MG63 (cell line): Measurements from ENCODE around the gene RAF1. TPM values are rescaled to one million over a fixed set of nuclear protein-coding genes. Genes with fewer than 3 reads are reported as not detected.
A peak's percentile ranks its signal among the peaks of the same experiment; 100 is the strongest.
"Not testable (repeated sequence)": the region's sequence is repeated elsewhere in the genome, so short reads cannot be mapped to it uniquely, and the experiment has no call there.

Experiments used
- DNase-seq: peaks from one replicate; pipeline ENCODE4 v3.0.0-alpha.2; 2020
- H3K27me3 ChIP-seq: fragments of 250-450 bp; sonication (Bioruptor Pico); 2 replicates; pipeline ENCODE4 v1.5.1; 2020; ENCODE audit warnings: mild to moderate bottlenecking, moderate library complexity
- H3K36me3 ChIP-seq: fragments of 250-450 bp; sonication (Bioruptor Pico); 2 replicates; pipeline ENCODE4 v1.5.1; 2020; ENCODE audit warnings: mild to moderate bottlenecking, moderate library complexity
- H3K4me3 ChIP-seq: fragments of 250-450 bp; sonication (Bioruptor Pico); 2 replicates; pipeline ENCODE4 v1.5.1; 2020; ENCODE audit warnings: mild to moderate bottlenecking, moderate library complexity
- H3K9me3 ChIP-seq: fragments of 250-450 bp; sonication (Bioruptor Pico); 2 replicates; pipeline ENCODE4 v1.5.1; 2020; ENCODE audit warnings: mild to moderate bottlenecking, moderate library complexity
- total RNA-seq: library from RNA; depleted of rRNA; stranded (reverse); fragments of >200 nt; shearing (Covaris generic); gene quantifications from 2 replicates; pipeline ENCODE4 v1.2.3, GENCODE V29; 2014; ENCODE audit warnings: low replicate concordance

Gene RAF1
- total RNA-seq, 1 experiment from 2014 or later: 62.0 TPM

GRCh38 chr3:12628813-12629212, 35.1 kb downstream of the RAF1 start:
- Histone ChIP-seq H3K36me3 (no peaks in the 10 kb centered on the region), H3K27me3 (no peaks in the 10 kb centered on the region), H3K4me3 (no peak overlapping the region), H3K9me3 (no peaks in the 10 kb centered on the region)
- no peak for DNase-seq

DNA sequence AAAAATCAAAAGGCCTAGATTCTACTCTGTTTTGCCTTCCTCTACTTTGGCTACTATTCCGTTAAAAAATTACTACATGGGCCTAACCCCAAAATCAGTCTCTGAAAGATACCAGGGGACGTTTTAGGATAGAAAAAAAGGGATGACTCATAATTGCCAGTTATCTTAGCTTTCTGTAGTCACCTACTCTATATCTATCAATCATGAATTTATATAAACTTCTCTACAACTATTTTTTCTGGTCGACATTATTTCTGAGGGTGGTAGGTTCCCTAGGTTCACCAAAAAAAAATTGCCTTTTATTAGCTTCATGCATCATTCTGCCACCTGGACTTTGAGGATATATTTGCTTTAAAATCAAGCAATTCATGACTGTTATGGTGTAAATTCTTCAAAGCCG, 36.5 kb downstream of the RAF1 start:
- Histone ChIP-seq H3K9me3 (no peaks in the 10 kb centered on the region), H3K27me3 (no peaks in the 10 kb centered on the region), H3K36me3 (no peaks in the 10 kb centered on the region), H3K4me3 (no peak overlapping the region)
- no peak for DNase-seq

GRCh38 chr3:12624964-12625363, 39.0 kb downstream of the RAF1 start:
- not testable (repeated sequence) for H3K9me3 ChIP-seq, H3K36me3 ChIP-seq, H3K27me3 ChIP-seq, DNase-seq, H3K4me3 ChIP-seq

GRCh38 chr3:12624056-12624455, 39.9 kb downstream of the RAF1 start:
- no peaks in the 10 kb centered on the region for H3K9me3 ChIP-seq
- no peaks in the 10 kb centered on the region for H3K27me3 ChIP-seq
- no peaks in the 10 kb centered on the region for H3K36me3 ChIP-seq
- DNase-seq: no peak
- no peak overlapping the region for H3K4me3 ChIP-seq

DNA sequence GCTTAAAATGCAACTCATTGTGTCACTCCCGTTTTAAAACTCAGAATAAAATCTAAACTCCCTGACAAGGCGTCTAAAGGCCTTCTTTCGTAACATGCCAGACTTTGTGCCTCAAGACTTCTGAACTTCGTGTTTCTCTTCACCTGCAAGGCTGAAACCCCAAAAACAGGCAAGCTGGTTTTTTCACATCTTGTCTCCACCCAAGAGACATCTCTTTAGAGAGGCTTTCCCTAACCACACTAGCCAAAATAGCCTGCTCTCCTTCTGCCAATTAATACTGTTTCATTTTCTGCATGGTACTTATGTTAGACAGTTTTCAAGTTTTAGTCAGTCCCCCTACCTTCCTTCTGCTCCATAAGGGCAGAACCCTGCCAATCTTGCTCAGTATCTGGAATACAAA, 41.6 kb downstream of the RAF1 start:
- DNase-seq: no peak
- Histone ChIP-seq H3K36me3 (no peaks in the 10 kb centered on the region), H3K4me3 (no peak overlapping the region), H3K9me3 (no peaks in the 10 kb centered on the region), H3K27me3 (no peaks in the 10 kb centered on the region)

- Histone ChIP-seq H3K4me3 (no peak overlapping the region), H3K36me3 (0 out of 2 replicates have a peak, but pooled peaks cover 5% of the 10 kb centered on the region), H3K27me3 (no peaks in the 10 kb centered on the region), H3K9me3 (no peaks in the 10 kb centered on the region)
- DNase-seq: no peak
Observed at GRCh38 chr3:12620729-12621128, 43.2 kb downstream of the RAF1 start.

- Histone ChIP-seq H3K27me3 (no peaks in the 10 kb centered on the region), H3K9me3 (no peaks in the 10 kb centered on the region), H3K4me3 (no peak overlapping the region), H3K36me3 (0 out of 2 replicates have a peak, but pooled peaks cover 5% of the 10 kb centered on the region)
- DNase-seq: no peak
Observed at GRCh38 chr3:12620305-12620704, 43.6 kb downstream of the RAF1 start.

DNA sequence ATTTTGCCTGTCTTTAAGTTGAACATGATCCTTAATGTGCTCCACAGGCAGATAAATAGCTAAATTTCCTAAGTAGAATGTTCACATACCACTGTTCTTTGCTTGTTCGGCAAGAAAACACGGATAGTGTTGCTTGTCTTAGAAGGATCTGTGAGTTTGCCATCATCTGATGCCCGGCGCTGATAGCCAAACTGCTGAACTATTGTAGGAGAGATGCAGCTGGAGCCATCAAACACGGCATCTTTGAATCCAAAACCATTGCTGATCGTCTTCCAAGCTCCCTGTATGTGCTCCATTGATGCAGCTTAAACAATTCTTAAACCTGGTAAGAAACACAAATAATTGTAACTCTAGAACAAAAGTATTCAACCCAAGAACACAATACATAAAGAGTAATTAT, 45.5 kb downstream of the RAF1 start:
- no peak for DNase-seq
- Histone ChIP-seq H3K4me3 (no peak overlapping the region), H3K36me3 (peaks cover 12% of the 10 kb centered on the region; the same call in 1 of the 2 replicates), H3K9me3 (no peaks in the 10 kb centered on the region), H3K27me3 (no peaks in the 10 kb centered on the region)

- no peak overlapping the region for H3K4me3 ChIP-seq
- no peak for DNase-seq
- peaks cover 18% of the 10 kb centered on the region for H3K36me3 ChIP-seq
- H3K27me3 ChIP-seq: no peaks in the 10 kb centered on the region
- no peaks in the 10 kb centered on the region for H3K9me3 ChIP-seq
Observed at GRCh38 chr3:12615266-12615665, 48.7 kb downstream of the RAF1 start.

DNA sequence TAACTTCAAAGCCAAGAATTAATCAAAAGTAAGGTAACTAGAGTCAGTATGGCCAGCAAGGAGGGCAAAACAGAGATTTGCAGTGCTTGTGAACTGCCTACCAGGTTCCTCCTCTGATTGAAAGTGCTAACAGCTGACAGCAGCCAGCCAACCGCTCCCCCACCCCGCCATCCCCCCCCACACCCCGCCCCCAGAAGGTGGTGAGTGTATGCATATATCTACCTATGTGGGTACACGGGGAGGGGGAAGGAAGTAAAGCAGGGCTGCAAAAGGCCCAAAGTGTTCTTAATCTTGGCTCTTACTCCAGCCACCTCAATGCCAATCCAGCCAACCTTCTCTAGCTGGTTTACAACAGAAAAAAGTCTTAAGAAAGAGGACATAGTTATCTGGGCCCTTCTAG, 50.7 kb downstream of the RAF1 start:
- no peak overlapping the region for H3K4me3 ChIP-seq
- no peaks in the 10 kb centered on the region for H3K9me3 ChIP-seq
- H3K36me3 ChIP-seq: peaks cover 20% of the 10 kb centered on the region
- H3K27me3 ChIP-seq: no peaks in the 10 kb centered on the region
- DNase-seq: no peak

- Histone ChIP-seq H3K27me3 (no peaks in the 10 kb centered on the region), H3K4me3 (no peak overlapping the region), H3K9me3 (no peaks in the 10 kb centered on the region), H3K36me3 (peaks cover 23% of the 10 kb centered on the region)
- no peak for DNase-seq
Observed at GRCh38 chr3:12612514-12613226, 51.2 kb downstream of the RAF1 start.

DNA sequence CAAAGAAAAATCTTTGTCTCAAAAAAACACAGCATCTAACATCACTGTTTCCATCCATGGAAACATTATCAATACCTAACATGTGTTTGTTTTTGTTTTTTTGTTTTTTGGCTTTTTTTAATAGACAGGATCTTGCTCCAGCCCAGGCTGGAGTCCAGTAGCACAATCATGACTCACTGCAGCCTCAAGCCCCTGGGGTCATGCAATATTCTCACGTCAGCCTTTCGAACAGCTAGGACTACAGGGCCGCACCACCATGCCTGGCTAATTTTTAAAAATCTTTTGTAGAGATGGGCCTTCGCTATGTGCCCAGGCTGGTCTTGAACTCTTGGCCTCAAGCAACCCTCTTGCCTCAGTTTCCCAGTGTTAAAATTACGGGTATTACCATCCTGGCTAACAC, 52.8 kb downstream of the RAF1 start:
- H3K27me3 ChIP-seq: no peaks in the 10 kb centered on the region
- H3K36me3 ChIP-seq: peaks cover 25% of the 10 kb centered on the region
- DNase-seq: peak; percentile 5
- no peak overlapping the region for H3K4me3 ChIP-seq
- H3K9me3 ChIP-seq: no peaks in the 10 kb centered on the region

GRCh38 chr3:12608376-12608775, 55.5 kb downstream of the RAF1 start:
- Histone ChIP-seq H3K9me3 (no peaks in the 10 kb centered on the region), H3K36me3 (peaks cover 27% of the 10 kb centered on the region), H3K27me3 (no peaks in the 10 kb centered on the region), H3K4me3 (no peak overlapping the region)
- no peak for DNase-seq

DNA sequence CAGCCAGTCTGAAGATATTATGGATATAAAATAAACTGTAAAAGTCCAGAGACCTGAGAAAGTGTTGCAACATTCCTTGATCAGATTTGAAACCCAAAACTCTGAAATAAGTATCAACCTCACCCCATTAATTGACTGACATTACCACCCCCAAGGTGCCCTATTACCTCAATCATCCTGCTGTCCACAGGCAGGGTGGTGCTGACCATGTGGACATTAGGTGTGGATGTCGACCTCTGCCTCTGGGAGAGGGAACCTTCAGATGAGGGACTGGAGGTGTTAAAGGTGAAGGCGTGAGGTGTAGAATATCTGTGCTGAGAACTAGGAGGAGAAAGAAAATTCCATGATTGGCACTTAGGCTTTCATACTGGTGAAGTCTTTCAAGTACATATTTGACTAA, 59.9 kb downstream of the RAF1 start:
- peaks cover 40% of the 10 kb centered on the region for H3K36me3 ChIP-seq
- no peaks in the 10 kb centered on the region for H3K9me3 ChIP-seq
- H3K27me3 ChIP-seq: no peaks in the 10 kb centered on the region
- DNase-seq: no peak
- H3K4me3 ChIP-seq: no peak overlapping the region

- H3K9me3 ChIP-seq: no peaks in the 10 kb centered on the region
- H3K36me3 ChIP-seq: peaks cover 39% of the 10 kb centered on the region
- H3K4me3 ChIP-seq: no peak overlapping the region
- H3K27me3 ChIP-seq: no peaks in the 10 kb centered on the region
- DNase-seq: no peak
Observed at GRCh38 chr3:12601072-12601471, 62.8 kb downstream of the RAF1 start.

DNA sequence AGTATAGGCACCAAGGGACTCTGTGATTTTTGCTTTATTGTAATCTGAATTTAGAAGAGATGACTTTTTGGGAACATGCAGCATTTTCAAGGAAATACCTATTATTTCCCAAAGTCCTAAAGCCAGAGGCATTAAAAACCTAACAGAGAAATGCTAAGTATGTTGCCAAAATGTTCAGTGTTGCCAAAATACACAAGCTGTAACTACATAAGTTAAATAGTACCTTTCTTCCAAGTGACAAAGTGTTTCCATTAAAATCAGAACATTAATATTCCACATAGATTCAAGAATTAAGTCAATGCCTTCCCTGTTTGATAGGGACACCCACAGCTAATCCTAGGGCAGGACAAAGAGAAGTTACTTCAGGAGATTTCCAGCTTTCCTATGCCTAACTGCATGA, 65.0 kb downstream of the RAF1 start:
- H3K9me3 ChIP-seq: no peaks in the 10 kb centered on the region
- H3K4me3 ChIP-seq: no peak overlapping the region
- H3K27me3 ChIP-seq: no peaks in the 10 kb centered on the region
- peaks cover 33% of the 10 kb centered on the region for H3K36me3 ChIP-seq
- no peak for DNase-seq

DNA sequence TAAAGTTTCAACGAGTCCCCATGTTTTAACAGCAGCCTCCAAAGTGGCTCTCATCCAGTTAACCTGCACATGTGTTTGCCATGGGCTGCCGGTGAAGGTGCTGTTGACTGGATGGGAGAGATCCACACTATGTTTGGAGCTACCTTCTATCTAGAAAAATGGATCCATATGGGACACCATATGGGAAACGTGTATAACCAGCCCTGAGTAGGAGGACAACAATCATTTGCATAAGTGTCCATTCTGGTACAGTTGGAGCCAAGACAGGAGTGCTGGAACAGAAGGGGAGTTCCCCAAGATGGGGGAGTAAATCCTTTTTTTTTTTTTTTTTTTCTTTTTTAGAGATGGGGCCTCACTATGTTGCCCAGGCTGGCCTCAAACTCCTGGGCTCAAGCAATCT, 70.4 kb downstream of the RAF1 start:
- Histone ChIP-seq H3K27me3 (no peaks in the 10 kb centered on the region), H3K4me3 (no peak overlapping the region), H3K9me3 (no peaks in the 10 kb centered on the region), H3K36me3 (peaks cover 17% of the 10 kb centered on the region)
- no peak for DNase-seq

- Histone ChIP-seq H3K36me3 (peaks cover 14% of the 10 kb centered on the region), H3K4me3 (no peak overlapping the region), H3K9me3 (no peaks in the 10 kb centered on the region), H3K27me3 (no peaks in the 10 kb centered on the region)
- DNase-seq: no peak
Observed at GRCh38 chr3:12591997-12592715, 71.8 kb downstream of the RAF1 start.
